Right renal cortex interstitium (tissue), 3 donors: Measurements from ENCODE around the gene GNAT2. TPM values are rescaled to one million over a fixed set of nuclear protein-coding genes. Genes with fewer than 3 reads are reported as not detected.

Experiments
- DNase-seq, 3 donors: peaks; one replicate each; pipeline ENCODE4 v3.0.0-alpha.2; 2013; ENCODE audit warnings: low read depth in 3 of 3, low spot score in 2 of 3
- polyA plus RNA-seq, 3 donors: library from polyadenylated mRNA; unstranded; fragments of 120-200 nt; gene quantifications; one replicate each; pipeline ENCODE4 v1.2.1, GENCODE V29; 2013; ENCODE audit not compliant: insufficient read length in 3 of 3

The GNAT2 gene
- polyA plus RNA-seq, 3 donors, result not detected

DNA sequence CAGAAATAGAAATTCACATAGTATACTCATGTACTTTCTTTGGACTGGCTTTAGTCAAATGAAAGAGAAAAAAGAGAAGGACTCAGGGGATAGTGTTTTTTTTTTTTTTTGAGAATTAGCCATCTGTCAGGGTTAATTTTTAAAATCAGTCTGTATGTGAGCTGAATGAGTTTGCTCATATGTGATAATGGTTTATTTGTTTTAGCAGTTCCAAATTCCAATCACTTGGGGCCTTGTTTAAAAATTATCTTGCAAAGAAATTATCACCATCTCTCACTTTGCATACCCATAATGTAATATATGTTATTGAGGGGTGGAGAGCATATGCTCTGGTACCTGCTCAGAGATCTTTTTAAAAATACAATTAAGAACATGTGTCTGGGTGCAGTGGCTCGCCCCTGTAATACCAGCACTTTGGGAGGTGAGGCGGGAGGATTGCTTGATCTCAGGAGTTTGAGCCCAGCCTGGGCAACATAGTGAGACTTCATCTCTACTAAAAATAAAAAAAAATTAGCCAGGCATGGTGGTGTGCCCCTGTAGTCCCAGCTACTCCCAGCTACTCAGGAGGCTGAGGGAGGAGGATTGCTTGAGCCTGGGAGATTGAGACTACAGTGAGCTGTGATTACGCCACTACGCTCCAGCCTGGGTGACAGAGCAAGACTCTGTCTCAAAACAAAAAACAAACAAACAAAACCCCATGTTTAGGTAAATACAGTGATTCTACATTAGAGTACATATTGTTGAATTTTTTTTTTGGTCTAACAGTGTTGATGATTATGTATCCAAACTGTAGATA, 51.3 kb downstream of the GNAT2 start:
- DNase-seq, result no peak

DNA sequence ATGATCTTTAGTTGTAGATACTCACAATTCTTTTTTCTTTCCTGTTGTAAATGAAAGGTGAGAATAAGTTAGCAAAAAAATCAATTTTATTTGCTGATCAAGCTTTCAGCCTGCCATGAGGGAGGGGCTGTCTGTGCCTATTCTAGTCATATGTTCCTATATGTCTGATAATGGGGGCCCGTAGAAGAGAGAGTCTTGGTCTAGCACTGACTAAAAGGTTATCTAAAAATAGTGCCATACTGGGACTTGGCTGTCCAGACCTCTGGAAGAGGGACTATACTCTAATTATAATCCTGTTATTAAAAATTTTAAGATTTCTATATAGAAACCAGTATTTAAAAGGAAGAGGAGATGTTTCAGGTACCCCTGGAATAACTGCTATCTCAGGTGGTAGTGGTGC, 52.4 kb downstream of the GNAT2 start:
- DNase-seq, result no peak

DNA sequence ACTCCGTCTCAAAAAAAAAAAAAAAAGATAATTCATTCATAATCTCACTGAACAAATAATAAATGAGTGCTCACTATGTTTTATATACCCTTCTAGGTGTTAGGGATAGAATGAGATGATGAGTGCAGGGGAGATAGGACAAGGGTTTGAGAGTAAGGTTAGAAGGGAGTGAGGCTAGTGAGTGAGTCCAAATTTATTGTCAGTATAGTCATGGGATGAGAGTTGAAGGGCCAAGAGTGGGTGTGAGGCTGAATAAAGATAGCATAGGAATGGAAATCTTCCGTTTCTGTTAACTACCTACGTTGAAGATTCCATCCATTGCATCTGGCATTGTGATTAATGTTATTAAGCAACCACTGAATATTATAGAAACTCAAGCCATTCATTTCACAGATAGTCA, 54.2 kb downstream of the GNAT2 start:
- no peak for DNase-seq

DNA sequence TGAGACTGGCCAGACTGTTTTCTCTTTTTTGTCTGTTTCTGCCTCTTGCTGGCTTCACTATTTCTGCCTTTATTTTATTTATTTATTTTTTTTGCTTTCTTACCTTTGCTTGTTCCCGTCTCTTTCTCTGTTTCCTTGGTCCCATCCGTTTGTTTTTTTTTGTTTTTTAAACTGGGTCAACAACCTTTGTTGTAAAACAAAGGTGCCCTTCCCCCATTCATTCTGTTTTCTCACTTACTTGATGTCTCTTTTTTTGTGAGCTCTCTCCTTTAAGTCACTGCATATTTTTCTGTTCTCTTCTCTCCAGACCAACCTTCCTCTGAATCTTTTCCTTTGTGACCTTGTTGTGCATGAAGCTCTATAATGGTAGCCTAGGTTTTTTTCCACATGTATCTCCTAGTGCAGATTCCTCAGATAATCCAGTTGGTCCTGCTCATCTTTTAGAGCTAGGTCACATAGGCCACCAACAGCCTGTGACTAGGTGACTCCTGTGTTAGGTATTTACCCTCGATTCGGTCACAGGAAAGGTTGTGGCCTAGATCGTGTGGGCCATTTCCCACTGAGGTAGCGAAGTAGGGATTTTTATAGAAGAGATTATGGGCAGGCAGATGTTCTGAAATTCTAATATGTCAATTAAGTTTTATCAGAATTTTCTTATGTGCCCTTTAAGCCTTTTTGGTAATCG, 55.1 kb downstream of the GNAT2 start:
- no peak for DNase-seq

DNA sequence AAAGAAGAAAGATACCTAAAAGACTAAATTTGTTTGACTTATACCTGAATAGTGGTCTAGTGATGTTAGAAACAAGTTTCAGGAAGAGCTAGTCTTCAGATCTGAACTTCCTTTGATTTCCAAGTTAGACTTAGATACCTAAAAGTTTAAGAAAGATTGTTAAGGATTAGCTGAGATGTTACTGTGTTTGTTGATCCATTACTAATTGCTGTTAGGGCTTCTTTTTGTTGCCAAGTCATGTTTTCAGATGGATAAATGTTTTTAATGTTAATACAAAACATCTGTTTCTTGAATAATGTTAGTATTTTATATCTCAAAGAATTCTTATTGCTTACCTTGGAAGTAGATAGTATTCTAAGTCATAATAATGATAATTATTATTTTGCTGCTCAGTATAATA, 59.4 kb downstream of the GNAT2 start:
- no peak for DNase-seq

DNA sequence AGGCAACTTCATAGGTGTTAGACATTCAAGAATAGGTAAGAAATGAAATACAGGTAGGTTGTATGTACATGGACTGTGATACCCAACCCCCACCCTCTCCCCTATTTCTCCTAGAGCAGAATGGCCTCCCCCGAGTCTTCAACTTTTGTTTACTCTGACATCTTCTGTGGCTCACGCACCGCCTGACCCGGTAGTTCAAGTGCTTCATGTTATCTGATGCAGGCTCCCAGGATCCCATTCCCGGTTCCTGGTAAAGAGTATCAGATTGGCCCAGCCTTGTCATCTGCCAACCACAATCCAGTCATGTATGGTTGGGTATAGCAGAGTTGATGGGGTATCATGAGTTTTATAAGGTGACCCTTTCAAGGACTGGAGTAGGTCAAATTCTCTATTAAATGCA, 61.9 kb downstream of the GNAT2 start:
- DNase-seq, result no peak

DNA sequence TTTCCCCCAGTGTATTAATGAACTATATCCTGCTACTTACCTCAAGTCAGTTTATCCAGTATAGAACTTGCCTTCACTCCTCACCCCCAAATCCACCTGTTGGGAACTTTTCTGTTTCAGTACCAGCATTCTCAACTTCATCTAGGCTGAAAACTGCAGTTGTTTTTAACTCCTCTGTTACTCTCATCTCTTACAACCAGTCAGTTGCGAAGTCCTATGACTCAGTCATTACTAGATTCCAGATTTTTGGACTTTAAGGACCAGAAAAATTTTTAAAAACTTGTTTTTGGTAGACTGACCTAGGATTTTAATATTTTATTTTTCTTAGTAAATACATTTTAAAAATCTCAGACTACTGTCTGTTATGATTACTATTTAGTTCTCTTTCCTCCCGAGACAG, 62.9 kb downstream of the GNAT2 start:
- no peak for DNase-seq

Other genes with a start within 250 kb of the GNAT2 start
- 10 to 100 TPM; 58.4 to 64.9 (median 60.2) TPM for gene SORT1, start 221.7 kb downstream of the GNAT2 start, polyA plus RNA-seq
- 100 to 1,000 TPM; 135 to 147 (median 136) TPM for gene PSMA5, start 193.2 kb downstream of the GNAT2 start, polyA plus RNA-seq
- gene SYPL2, start 153.1 kb downstream of the GNAT2 start, polyA plus RNA-seq, result 1 to 10 TPM; 6.7 to 10.0 (median 9.3) TPM
- gene ATXN7L2, start 135.7 kb downstream of the GNAT2 start, polyA plus RNA-seq, result 1 to 10 TPM; 6.0 to 7.7 (median 6.3) TPM
- gene CYB561D1, start 125.5 kb downstream of the GNAT2 start, polyA plus RNA-seq, result 10 to 100 TPM in 1 of 3 donors, 1 to 10 TPM in 2; 9.0 to 10.2 (median 9.8) TPM
- gene AMIGO1, start 109.9 kb downstream of the GNAT2 start, polyA plus RNA-seq, result 10 to 100 TPM in 1 of 3 donors, 1 to 10 TPM in 2; 7.8 to 10.5 (median 8.8) TPM
- gene GPR61, start 79.7 kb downstream of the GNAT2 start, polyA plus RNA-seq, result 1 to 10 TPM in 2 of 3 donors, under 1 TPM in 1; 0.87 to 1.2 (median 1.1) TPM
- gene GNAI3, start 71.0 kb downstream of the GNAT2 start, polyA plus RNA-seq, result 10 to 100 TPM; 12.5 to 13.8 (median 13.5) TPM
- 10 to 100 TPM; 39.9 to 44.7 (median 40.8) TPM for gene AMPD2, start 221 bp upstream of the GNAT2 start, polyA plus RNA-seq
- gene GSTM4, start 36.5 kb upstream of the GNAT2 start, polyA plus RNA-seq, result 10 to 100 TPM; 57.7 to 69.9 (median 61.7) TPM
- gene GSTM2, start 48.4 kb upstream of the GNAT2 start, polyA plus RNA-seq, result 100 to 1,000 TPM; 150 to 219 (median 178) TPM
- 100 to 1,000 TPM in 1 of 3 donors, 1 to 10 TPM in 2; 3.2 to 118 (median 3.3) TPM for gene GSTM1, start 68.2 kb upstream of the GNAT2 start, polyA plus RNA-seq
- 10 to 100 TPM; 29.0 to 60.4 (median 38.6) TPM for gene GSTM5, start 92.6 kb upstream of the GNAT2 start, polyA plus RNA-seq
- 100 to 1,000 TPM; 227 to 298 (median 295) TPM for gene GSTM3, start 121.4 kb upstream of the GNAT2 start, polyA plus RNA-seq
- gene EPS8L3, start 144.3 kb upstream of the GNAT2 start, polyA plus RNA-seq, result under 1 TPM; 0.12 to 0.56 (median 0.28) TPM